Ovary (tissue), 9 donors: ENCODE data around the gene TCF4. TPM values are rescaled to one million over a fixed set of nuclear protein-coding genes. Genes with fewer than 3 reads are reported as not detected.

Experiments
- DNase-seq, 5 donors: peaks; one replicate each; pipeline ENCODE4 v3.0.0-alpha.2; 2019 to 2020
- H3K27ac ChIP-seq, 2 donors: fragments of 200-600 bp; one replicate each; pipeline versions ENCODE4 v1.5.1 to v1.8.0; 2019 to 2022
- H3K27me3 ChIP-seq: fragments of 200-600 bp; one replicate; pipeline ENCODE4 v1.8.0; 2022
- H3K36me3 ChIP-seq: fragments of 200-600 bp; sonication (generic); one replicate; pipeline ENCODE4 v1.5.1; 2019
- H3K4me1 ChIP-seq: one replicate; pipeline ENCODE4 v1.8.1; 2013; ENCODE audit warnings: mild to moderate bottlenecking, moderate library complexity; ENCODE audit not compliant: insufficient read depth
- H3K4me3 ChIP-seq: fragments of 200-600 bp; sonication (generic); one replicate; pipeline ENCODE4 v1.5.1; 2017
- H3K9me3 ChIP-seq, 2 donors: fragments of 200-600 bp in 1 of 2; sonication (generic) in 1 of 2; one replicate each; pipeline versions ENCODE4 v1.5.1 to v1.8.1; 2013 to 2019; ENCODE audit warnings: mild to moderate bottlenecking in 1 of 2, moderate library complexity in 1 of 2
- CTCF ChIP-seq, 3 donors: fragments of 450-650 bp in 2 of 3; fragments of 200-600 bp in 1 of 3; IDR thresholded peaks; one replicate each; pipeline versions ENCODE4 v1.5.1 to v1.8.0; 2016 to 2022; ENCODE audit warnings: antibody characterized with exemption in 3 of 3, mild to moderate bottlenecking in 1 of 3
- EP300 ChIP-seq: sonication (generic); formaldehyde crosslinking; IDR thresholded peaks from one replicate; pipeline ENCODE4 v1.6.1; 2017; ENCODE audit warnings: antibody characterized with exemption
- POLR2A ChIP-seq: fragments of 450-650 bp; IDR thresholded peaks from one replicate; pipeline ENCODE4 v1.6.1; 2017; ENCODE audit warnings: antibody characterized with exemption, mild to moderate bottlenecking, moderate library complexity
- WGBS, 3 donors: extraction: QIAGEN DNeasy Blood & Tissue Kit in 1 of 3; methylation state at CpG; one replicate each; pipeline versions ENCODE4 v1.1.5 to v1.1.7; 2013 to 2017; 5-methylcytosine and 5-hydroxymethylcytosine counted together
- intact Hi-C, 4 donors: fragments of 100-400 bp; cut with DNase I; formaldehyde crosslinking; loops; one replicate each; pipeline versions ENCODE4 v1.11.0 to v1.15.1; 2022 to 2023
- polyA plus RNA-seq, 2 donors: library from polyadenylated mRNA; stranded (reverse); fragments of 200-250 nt in 1 of 2; fragments of 350-450 nt in 1 of 2; fragmentation: Illumina TruSeq in 1 of 2; extraction: RNeasy Lipid Tissue Mini Kit (QIAGEN cat#74804) in 1 of 2; gene quantifications; one replicate each; pipeline ENCODE4 v1.2.3, GENCODE V29; 2013 to 2014
- total RNA-seq, 7 donors: library from RNA; depleted of rRNA in 2 of 7; stranded (reverse); fragments of >200 nt in 2 of 7; fragmentation: NEBNext Ultra II Directional in 3 of 7; extraction: Animal tissue kit (Norgen Biotek cat#: 25700) in 3 of 7; gene quantifications; one replicate each; pipeline versions ENCODE4 v1.1.0 to v1.2.4, GENCODE V29; 2016 to 2023
- donor health status: DM: no; HTN: no; CAD: no; lungs with moderate emphysema.
- donor health status: DM: no; HTN: no; CAD: no.
- donor health status: Bipolar disorder and iron deficiency.
- donor health status: DM: yes; HTN: yes; CAD: no.
- donor health status: DM: no; HTN: no; CAD: no.
- donor health status: DM: yes; HTN: yes; CAD: no.

Gene TCF4
- total and polyA plus RNA-seq, 9 donors: 36.5 to 131 (median 112) TPM

- WGBS, 3 donors: 95 to 96% (median 96%) methylated on average over 8 of the region's 8 CpGs
- intact Hi-C loops: no loop called here
- H3K9me3 ChIP-seq: no peaks in the 10 kb centered on the region
Observed at GRCh38 chr18:55551227-55551626, 36.8 kb downstream of the TCF4 start.

GRCh38 chr18:55550471-55550870, 37.5 kb downstream of the TCF4 start:
- Histone ChIP-seq H3K27me3 (no peaks in the 10 kb centered on the region), H3K36me3 (no peaks in the 10 kb centered on the region)
- TF ChIP-seq EP300 (no peak), POLR2A (no peak), CTCF (IDR thresholded peaks at IDR 0.05) (no peak)

More at GRCh38 chr18:55551227-55551626, 36.8 kb downstream of the TCF4 start:
- no peak for DNase-seq
- H3K27me3 ChIP-seq: no peaks in the 10 kb centered on the region
- H3K27ac ChIP-seq: no peak overlapping the region
- H3K4me1 ChIP-seq: peaks cover 2% of the 10 kb centered on the region
- TF ChIP-seq CTCF (IDR thresholded peaks at IDR 0.05) (no peak), EP300 (no peak), POLR2A (no peak)
- no peaks in the 10 kb centered on the region for H3K36me3 ChIP-seq
- H3K4me3 ChIP-seq: no peak overlapping the region

GRCh38 chr18:55549474-55550104, 38.4 kb downstream of the TCF4 start:
- no peak overlapping the region for H3K4me3 ChIP-seq
- peaks cover 2% of the 10 kb centered on the region for H3K4me1 ChIP-seq
- no peaks in the 10 kb centered on the region for H3K27me3 ChIP-seq
- no peaks in the 10 kb centered on the region for H3K36me3 ChIP-seq
- no peak for DNase-seq
- intact Hi-C loops: no loop called here
- WGBS, 3 donors: 92 to 96% (median 94%) methylated on average over 5 of the region's 5 CpGs
- no peak overlapping the region for H3K27ac ChIP-seq
- no peaks in the 10 kb centered on the region for H3K9me3 ChIP-seq
- TF ChIP-seq EP300: no peak
- no peak for TF ChIP-seq CTCF (IDR thresholded peaks at IDR 0.05)
- TF ChIP-seq POLR2A: no peak

More at GRCh38 chr18:55550471-55550870, 37.5 kb downstream of the TCF4 start:
- no peak for DNase-seq
- intact Hi-C loops: no loop called here
- Histone ChIP-seq H3K4me1 (peaks cover 2% of the 10 kb centered on the region), H3K4me3 (no peak overlapping the region), H3K9me3 (no peaks in the 10 kb centered on the region), H3K27ac (no peak overlapping the region)
- 72 to 81% (median 80%) methylated on average over 8 of the region's 8 CpGs for WGBS, 3 donors

GRCh38 chr18:55547705-55548056, 40.3 kb downstream of the TCF4 start:
- no peak overlapping the region for H3K4me3 ChIP-seq
- no peaks in the 10 kb centered on the region for H3K27me3 ChIP-seq
- DNase-seq: no peak
- H3K9me3 ChIP-seq: no peaks in the 10 kb centered on the region
- intact Hi-C loops: no loop called here
- TF ChIP-seq CTCF (IDR thresholded peaks at IDR 0.05) (no peak), EP300 (no peak), POLR2A (no peak)
- no peak overlapping the region for H3K27ac ChIP-seq
- whole genome bisulfite sequencing, 3 donors: 68 to 78% (median 75%) methylated on average over 5 of the region's 5 CpGs
- H3K36me3 ChIP-seq: no peaks in the 10 kb centered on the region
- H3K4me1 ChIP-seq: peaks cover 2% of the 10 kb centered on the region
